ENCODE data around the gene CEP164. TPM values are rescaled to one million over a fixed set of nuclear protein-coding genes. Genes with fewer than 3 reads are reported as not detected.

CEP164 gene
- total and polyA plus RNA-seq, 2 experiments from 2014 or later, result 13.9 to 23.8 TPM

GRCh38 chr11:117412653-117413275 lies 85.1 kb downstream of the CEP164 start:
- Mint-ChIP-seq H3K4me3 (no peak overlapping the region), H3K36me3 (ENCODE audit: low read depth) (peaks cover 21% of the 10 kb centered on the region), H3K9me3 (no peaks in the 10 kb centered on the region), H3K4me1 (peaks cover 21% of the 10 kb centered on the region), H3K27me3 (ENCODE audit: insufficient read depth, low read depth, poor library complexity) (peaks cover 12% of the 10 kb centered on the region), H3K27ac (no peak overlapping the region; the same call in 1 of the 2 replicates)
- DNase-seq (ENCODE audit: low spot score) (no peak), ATAC-seq (no peak)
- Histone ChIP-seq H3K27ac (ENCODE audit: low read depth) (no peak overlapping the region), H3K27me3 (ENCODE audit: insufficient read depth) (no peaks in the 10 kb centered on the region), H3K4me1 (ENCODE audit: insufficient read depth) (no peaks in the 10 kb centered on the region), H3K9me2 (ENCODE audit: insufficient read depth) (no peaks in the 10 kb centered on the region), H3K4me2 (no peak overlapping the region), H3K4me3 (no peak overlapping the region), H4K20me1 (replicated peaks; ENCODE audit: insufficient read depth) (no peaks in the 10 kb centered on the region), H3K36me3 (ENCODE audit: insufficient read depth) (peaks cover 4% of the 10 kb centered on the region; the same call in 1 of the 2 replicates), H2AFZ (no peak overlapping the region), H3F3A (replicated peaks; ENCODE audit: low read depth) (no peaks in the 10 kb centered on the region), H3K79me2 (replicated peaks; ENCODE audit: insufficient read depth) (no peaks in the 10 kb centered on the region)
- TF ChIP-seq CTCF (conservative IDR thresholded peaks at IDR 0.05; ENCODE audit: low read depth in 2 of 2) (no peak), ZNF331 (CRISPR knock-in tag; IDR thresholded peaks at IDR 0.05; ENCODE audit: low read depth) (no peak), ETS1 (IDR thresholded peaks at IDR 0.05) (no peak)

GRCh38 chr11:117413616-117414015 lies 86.0 kb downstream of the CEP164 start:
- H3K4me1 ChIP-seq (ENCODE audit: insufficient read depth), result no peaks in the 10 kb centered on the region
- no peaks in the 10 kb centered on the region for H4K20me1 ChIP-seq (replicated peaks; ENCODE audit: insufficient read depth)
- Mint-ChIP-seq H3K4me3 (no peak overlapping the region), H3K27ac (no peak overlapping the region), H3K9me3 (no peaks in the 10 kb centered on the region), H3K4me1 (peaks cover 21% of the 10 kb centered on the region), H3K36me3 (ENCODE audit: low read depth) (peaks cover 12% of the 10 kb centered on the region), H3K27me3 (ENCODE audit: insufficient read depth, low read depth, poor library complexity) (peaks cover 9% of the 10 kb centered on the region)
- ATAC-seq (no peak), DNase-seq (ENCODE audit: low spot score) (no peak)
- H3K4me2 ChIP-seq, result no peak overlapping the region
- H2AFZ ChIP-seq, result no peak overlapping the region
- no peak for TF ChIP-seq POLR2AphosphoS5 (IDR thresholded peaks at IDR 0.05; ENCODE audit: low read depth)
- TF ChIP-seq CREB1 (CRISPR knock-in tag; IDR thresholded peaks at IDR 0.05; ENCODE audit: low read depth), result no peak
- no peak for TF ChIP-seq ETS1 (IDR thresholded peaks at IDR 0.05)
- no peak for TF ChIP-seq REST (IDR thresholded peaks at IDR 0.05; ENCODE audit: unreplicated experiment)
- no peak for TF ChIP-seq CTCF (conservative IDR thresholded peaks at IDR 0.05; ENCODE audit: low read depth in 2 of 2)
- TF ChIP-seq JUNB (IDR thresholded peaks at IDR 0.05; ENCODE audit: unreplicated experiment), result no peak
- no peak for TF ChIP-seq EZH2phosphoT487 (IDR thresholded peaks at IDR 0.05; ENCODE audit: unreplicated experiment)
- peaks cover 4% of the 10 kb centered on the region; the same call in 1 of the 2 replicates for H3K36me3 ChIP-seq (ENCODE audit: insufficient read depth)
- no peaks in the 10 kb centered on the region for H3F3A ChIP-seq (replicated peaks; ENCODE audit: low read depth)
- H3K4me3 ChIP-seq, result no peak overlapping the region
- no peaks in the 10 kb centered on the region for H3K79me2 ChIP-seq (replicated peaks; ENCODE audit: insufficient read depth)
- H3K9me2 ChIP-seq (ENCODE audit: insufficient read depth), result no peaks in the 10 kb centered on the region
- H3K27ac ChIP-seq (ENCODE audit: low read depth), result no peak overlapping the region
- no peaks in the 10 kb centered on the region for H3K27me3 ChIP-seq (ENCODE audit: insufficient read depth)
